H9 (cell line): ENCODE results near the gene APBA3. TPM values are rescaled to one million over a fixed set of nuclear protein-coding genes. Genes with fewer than 3 reads are reported as not detected.

Experiments
- DNase-seq: peaks from one replicate; pipeline ENCODE4 v3.0.0-alpha.2; 2017
- H2AFZ ChIP-seq: one replicate; pipeline ENCODE4 v1.6.1; 2013; ENCODE audit warnings: mild to moderate bottlenecking, low read length, control low read depth, moderate library complexity
- H2AK5ac ChIP-seq: 2 replicates; pipeline ENCODE4 v1.6.1; 2013; ENCODE audit warnings: low read length, control low read depth, mixed read lengths; ENCODE audit not compliant: insufficient read length
- H2BK120ac ChIP-seq: one replicate; pipeline ENCODE4 v1.6.1; 2013; ENCODE audit warnings: low read depth, mild to moderate bottlenecking, low read length, control low read depth, inconsistent platforms; ENCODE audit not compliant: poor library complexity, severe bottlenecking
- H2BK12ac ChIP-seq: 2 replicates; pipeline ENCODE4 v1.6.1; 2013; ENCODE audit warnings: low read length, control low read depth, mixed read lengths, low read depth; ENCODE audit not compliant: insufficient read length
- H2BK15ac ChIP-seq: 2 replicates; pipeline ENCODE4 v1.6.1; 2013; ENCODE audit warnings: low read depth, low read length, control low read depth
- H2BK20ac ChIP-seq: one replicate; pipeline ENCODE4 v1.6.1; 2013; ENCODE audit warnings: low read depth, mild to moderate bottlenecking, low read length, control low read depth, inconsistent platforms; ENCODE audit not compliant: poor library complexity, severe bottlenecking
- H2BK5ac ChIP-seq: 2 replicates; pipeline ENCODE4 v1.6.1; 2013; ENCODE audit warnings: low read length, control low read depth, mixed read lengths; ENCODE audit not compliant: insufficient read length
- H3K14ac ChIP-seq: 2 replicates; pipeline ENCODE4 v1.6.1; 2013; ENCODE audit warnings: low read length, control low read depth; ENCODE audit not compliant: insufficient read depth
- H3K18ac ChIP-seq: 2 replicates; pipeline ENCODE4 v1.6.1; 2013; ENCODE audit warnings: low read depth, mild to moderate bottlenecking, mixed read lengths, low read length, control low read depth; ENCODE audit not compliant: insufficient read length
- H3K23ac ChIP-seq: 2 replicates; pipeline ENCODE4 v1.6.1; 2013; ENCODE audit warnings: low read length, control low read depth, mixed read lengths, low read depth; ENCODE audit not compliant: insufficient read length
- H3K23me2 ChIP-seq: 2 replicates; pipeline ENCODE4 v1.6.1; 2013; ENCODE audit warnings: low read depth, mild to moderate bottlenecking, mixed read lengths, low read length, control low read depth; ENCODE audit not compliant: insufficient read length, poor library complexity, severe bottlenecking
- H3K27ac ChIP-seq: 2 replicates; pipeline ENCODE4 v1.5.1; 2013; ENCODE audit warnings: low read length, control low read depth, mixed read lengths, low read depth; ENCODE audit not compliant: insufficient read length
- H3K27me3 ChIP-seq: 2 replicates; pipeline ENCODE4 v1.6.1; 2013; ENCODE audit warnings: low read length, control low read depth, inconsistent platforms; ENCODE audit not compliant: insufficient read depth
- H3K4ac ChIP-seq: 2 replicates; pipeline ENCODE4 v1.6.1; 2013; ENCODE audit warnings: low read depth, mild to moderate bottlenecking, control low read depth, inconsistent platforms, low read length, moderate library complexity
- H3K4me1 ChIP-seq: 2 replicates; pipeline ENCODE4 v1.6.1; 2013; ENCODE audit warnings: low read length, control low read depth, inconsistent platforms; ENCODE audit not compliant: insufficient read depth
- H3K4me2 ChIP-seq: 2 replicates; pipeline ENCODE4 v1.6.1; 2013; ENCODE audit warnings: low read length, control low read depth, mixed read lengths; ENCODE audit not compliant: insufficient read length, insufficient read depth
- H3K56ac ChIP-seq: 2 replicates; pipeline ENCODE4 v1.6.1; 2013; ENCODE audit warnings: low read depth, mild to moderate bottlenecking, mixed read lengths, low read length, control low read depth; ENCODE audit not compliant: insufficient read length
- H3K79me1 ChIP-seq: 2 replicates; pipeline ENCODE4 v1.6.1; 2013; ENCODE audit warnings: low read depth, mild to moderate bottlenecking, moderate library complexity, low read length, control low read depth, inconsistent platforms; ENCODE audit not compliant: insufficient read depth, poor library complexity, severe bottlenecking
- H3K79me2 ChIP-seq: 2 replicates; pipeline ENCODE4 v1.6.1; 2013; ENCODE audit warnings: low read length, control low read depth, inconsistent platforms; ENCODE audit not compliant: insufficient read depth
- H3K9ac ChIP-seq: 2 replicates; pipeline ENCODE4 v1.6.1; 2013; ENCODE audit warnings: low read length, control low read depth, mixed read lengths; ENCODE audit not compliant: insufficient read length; ENCODE audit errors: extremely low read depth
- H3K9me3 ChIP-seq: one replicate; pipeline ENCODE4 v1.6.1; 2013; ENCODE audit warnings: low read depth, low read length, inconsistent platforms; ENCODE audit not compliant: control insufficient read depth
- H3T11ph ChIP-seq: one replicate; pipeline ENCODE4 v1.6.1; 2013; ENCODE audit warnings: mild to moderate bottlenecking, low read length, control low read depth, inconsistent platforms
- H4K20me1 ChIP-seq: one replicate; pipeline ENCODE4 v1.6.1; 2013; ENCODE audit not compliant: control insufficient read depth, insufficient read length, insufficient read depth
- H4K5ac ChIP-seq: 2 replicates; pipeline ENCODE4 v1.6.1; 2013; ENCODE audit warnings: low read depth, mild to moderate bottlenecking, mixed read lengths, low read length, control low read depth; ENCODE audit not compliant: insufficient read length
- H4K8ac ChIP-seq: replicated peaks from 2 replicates; pipeline ENCODE4 v1.6.1; 2013; ENCODE audit warnings: low read length, control low read depth, mixed read lengths, low read depth; ENCODE audit not compliant: insufficient read length
- H4K91ac ChIP-seq: 2 replicates; pipeline ENCODE4 v1.6.1; 2013; ENCODE audit warnings: low read depth, mild to moderate bottlenecking, moderate library complexity, mixed read lengths, low read length, control low read depth; ENCODE audit not compliant: insufficient read length
- H3K27ac Mint-ChIP-seq, 3 experiments: 2 replicates in 2 of 3; 3 replicates in 1 of 3; pipeline ENCODE4 v1.8.0; 2020 to 2021; ENCODE audit warnings: mixed read lengths in 3 of 3, mild to moderate bottlenecking in 1 of 3, moderate library complexity in 1 of 3
- H3K27me3 Mint-ChIP-seq: 2 replicates; pipeline ENCODE4 v1.8.0; 2021; ENCODE audit warnings: low read depth, mild to moderate bottlenecking, moderate library complexity, mixed read lengths
- H3K36me3 Mint-ChIP-seq, 3 experiments: 2 replicates in 2 of 3; 3 replicates in 1 of 3; pipeline ENCODE4 v1.8.0; 2020 to 2021; ENCODE audit warnings: low read depth in 3 of 3, mixed read lengths in 3 of 3; ENCODE audit not compliant: insufficient read depth in 1 of 3
- H3K4me1 Mint-ChIP-seq, 2 experiments: 2 replicates each; pipeline ENCODE4 v1.8.0; 2020; ENCODE audit warnings: mixed read lengths in 2 of 2
- H3K4me3 Mint-ChIP-seq, 2 experiments: 2 replicates in 1 of 2; 3 replicates in 1 of 2; pipeline ENCODE4 v1.8.0; 2020 to 2021; ENCODE audit warnings: mild to moderate bottlenecking in 2 of 2, mixed read lengths in 2 of 2, moderate library complexity in 1 of 2
- H3K9me3 Mint-ChIP-seq, 2 experiments: 2 replicates in 1 of 2; 3 replicates in 1 of 2; pipeline ENCODE4 v1.8.0; 2020; ENCODE audit warnings: mild to moderate bottlenecking in 2 of 2, mixed read lengths in 2 of 2, moderate library complexity in 1 of 2
- CTCF ChIP-seq: fragments of 200-600 bp; sonication (generic); conservative IDR thresholded peaks from 3 replicates; pipeline ENCODE4 v1.8.0; 2021; ENCODE audit warnings: antibody characterized with exemption, mild to moderate bottlenecking
- WGBS: extraction: QIAGEN DNeasy Blood & Tissue Kit; methylation state at CpG from one replicate; pipeline ENCODE4 v1.1.7; 2013; ENCODE audit warnings: missing lambda C conversion rate, low lambda C conversion rate, mixed read lengths; ENCODE audit not compliant: insufficient read length; ENCODE audit errors: extremely low coverage; 5-methylcytosine and 5-hydroxymethylcytosine counted together
- total RNA-seq: library from RNA; stranded (reverse); gene quantifications from 2 replicates; pipeline ENCODE4 v1.2.1, GENCODE V29; 2021

The APBA3 gene
- total RNA-seq, 1 experiment from 2014 or later = 21.8 TPM

- no peak overlapping the region for H2BK120ac ChIP-seq
- peaks cover 18% of the 10 kb centered on the region for H3K27me3 Mint-ChIP-seq
- H3K18ac ChIP-seq = no peak overlapping the region
- no peak overlapping the region for H2BK15ac ChIP-seq
- no peaks in the 10 kb centered on the region for H3K79me1 ChIP-seq
- H3K9me3 ChIP-seq = peaks cover 19% of the 10 kb centered on the region
- DNase-seq = no peak
- TF ChIP-seq CTCF = no peak
- H2BK5ac ChIP-seq = no peak overlapping the region
- H3T11ph ChIP-seq = no peak overlapping the region
- H4K91ac ChIP-seq = no peak overlapping the region
- H4K20me1 ChIP-seq = no peaks in the 10 kb centered on the region
- no peak overlapping the region for H3K27ac ChIP-seq
- H3K56ac ChIP-seq = no peak overlapping the region
- no peak overlapping the region for H4K8ac ChIP-seq
- no peak overlapping the region for H2BK20ac ChIP-seq
- H2AFZ ChIP-seq = no peak overlapping the region
- H3K27me3 ChIP-seq = no peaks in the 10 kb centered on the region
- no peak overlapping the region for H2AK5ac ChIP-seq
- peaks cover 0 to 5% of the 10 kb centered on the region in 2 experiments; a peak in 1 of 4 replicates for H3K4me1 Mint-ChIP-seq
- no peak overlapping the region for H3K23ac ChIP-seq
- no peaks in the 10 kb centered on the region for H3K23me2 ChIP-seq
- no peak overlapping the region for H3K4me2 ChIP-seq
- H3K4me1 ChIP-seq = no peaks in the 10 kb centered on the region
- H3K79me2 ChIP-seq = no peaks in the 10 kb centered on the region
- no peak overlapping the region for H3K27ac Mint-ChIP-seq
- H2BK12ac ChIP-seq = no peak overlapping the region
- WGBS = no CpG with 5 or more reads among the region's 44 CpGs
- H3K36me3 Mint-ChIP-seq = peaks cover 21 to 24% (median 21%) of the 10 kb centered on the region in 3 experiments
- no peak overlapping the region for H3K4me3 Mint-ChIP-seq
- peaks cover 21 to 23% of the 10 kb centered on the region in 2 experiments for H3K9me3 Mint-ChIP-seq
- H3K4ac ChIP-seq = no peak overlapping the region
- no peak overlapping the region for H4K5ac ChIP-seq
- H3K9ac ChIP-seq = no peak overlapping the region
- no peak overlapping the region for H3K14ac ChIP-seq
Observed at GRCh38 chr19:3778899-3779723, 17.6 kb upstream of the APBA3 start.
